Adrenal gland (tissue), 5 donors: Measurements from ENCODE around the gene SSTR3.

Source experiments
- CTCF ChIP-seq, 6 experiments: fragments of 450-650 bp in 4 of 6; fragments of 200-600 bp in 2 of 6; sonication (generic) in 1 of 6; IDR thresholded peaks; 1 replicate in 5 of 6; 2 replicates in 1 of 6; pipeline versions ENCODE4 v1.5.1 to v1.8.0; 2016 to 2021; ENCODE audit warnings: antibody characterized with exemption in 6 of 6, mild to moderate bottlenecking in 2 of 6, moderate library complexity in 1 of 6
- POLR2A ChIP-seq, 2 donors: fragments of 450-650 bp; IDR thresholded peaks; one replicate each; pipeline ENCODE4 v1.6.1; 2017; ENCODE audit warnings: antibody characterized with exemption in 2 of 2, mild to moderate bottlenecking in 2 of 2, moderate library complexity in 1 of 2
- donor health status: DM: no; HTN: no; CAD: no.

DNA sequence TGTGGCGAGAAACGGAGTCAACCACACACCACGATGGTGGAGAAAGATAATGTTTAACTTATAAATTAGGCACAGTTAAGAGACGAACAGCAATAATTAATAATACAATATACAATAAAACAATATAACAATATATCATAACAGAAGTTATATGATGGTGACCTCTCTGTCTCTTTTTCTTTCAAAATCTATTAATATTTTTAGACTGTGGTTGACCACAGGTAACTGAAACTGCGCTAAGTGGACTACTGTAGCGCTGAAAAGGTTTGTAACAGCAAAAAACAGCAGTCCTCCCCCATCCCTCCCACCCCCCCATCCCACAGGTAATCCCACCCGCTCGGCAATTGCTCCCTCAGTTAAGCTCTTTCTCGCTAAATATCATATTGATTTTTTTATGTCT is 3.6 kb upstream of the SSTR3 start:
- no peak for TF ChIP-seq CTCF (IDR thresholded peaks at IDR 0.05)
- TF ChIP-seq POLR2A (IDR thresholded peaks at IDR 0.05) = no peak
